ENCODE data around the gene WAPL.

The WAPL gene

DNA sequence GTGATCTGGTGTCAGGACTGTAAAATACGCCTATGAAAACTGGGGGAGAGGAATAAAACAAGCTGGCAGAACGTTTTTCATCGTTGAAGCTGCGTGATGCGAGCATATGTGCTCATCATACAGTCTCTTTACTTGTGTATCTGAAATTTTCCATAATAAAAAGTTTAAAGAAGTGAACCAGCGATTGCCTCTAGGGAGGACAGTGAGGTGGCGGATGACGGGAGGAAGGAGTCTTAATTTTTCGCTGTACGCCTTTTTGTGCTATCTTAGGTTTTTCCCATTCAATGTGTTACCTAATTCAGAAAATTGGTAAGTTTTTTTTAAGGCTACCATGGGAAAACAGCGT lies 891 bp upstream of the WAPL start:
- peak; percentile 19 for DNase-seq (ENCODE audit: low spot score)

DNA sequence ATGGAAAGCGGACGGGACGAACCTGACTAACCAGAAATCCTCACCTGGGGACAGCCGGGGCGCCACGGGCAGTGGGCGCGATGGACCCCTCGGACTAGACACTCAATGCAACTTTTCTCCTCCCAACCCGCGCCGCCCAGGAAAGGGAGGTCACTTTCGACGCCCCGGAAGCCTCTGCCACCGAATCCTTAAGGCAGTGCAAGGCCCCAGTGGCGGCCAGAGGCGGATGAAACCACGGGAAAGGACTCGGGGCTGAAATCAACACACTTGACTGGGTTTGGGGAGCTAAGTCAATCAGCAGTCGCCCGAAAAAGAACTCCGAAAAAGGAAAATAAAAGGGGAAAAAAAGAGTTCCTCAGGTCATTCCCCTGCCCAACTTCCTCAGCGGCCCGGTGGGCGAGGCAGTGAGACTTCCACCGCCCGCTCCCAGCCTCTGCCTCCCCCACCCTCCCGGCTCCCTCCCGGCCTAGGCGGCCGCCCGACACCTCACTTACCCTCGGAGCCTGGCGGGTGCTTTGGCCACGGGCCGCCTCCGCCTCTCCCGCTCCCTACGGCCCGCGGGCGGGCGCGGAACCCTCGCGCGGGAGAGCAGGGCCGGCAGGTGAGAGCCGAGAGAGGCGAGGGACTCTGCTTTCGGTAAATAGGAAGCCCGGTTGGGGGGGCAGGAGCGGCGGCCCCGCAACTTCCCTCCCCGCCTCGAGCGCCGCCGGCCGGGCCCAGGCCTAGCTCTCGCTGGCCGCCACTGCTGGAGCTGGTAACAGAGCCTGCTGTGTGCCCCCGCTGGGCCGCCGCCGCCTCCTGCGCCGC lies 518 bp downstream of the WAPL start:
- peak; percentile 16 for DNase-seq (ENCODE audit: low spot score)

DNA sequence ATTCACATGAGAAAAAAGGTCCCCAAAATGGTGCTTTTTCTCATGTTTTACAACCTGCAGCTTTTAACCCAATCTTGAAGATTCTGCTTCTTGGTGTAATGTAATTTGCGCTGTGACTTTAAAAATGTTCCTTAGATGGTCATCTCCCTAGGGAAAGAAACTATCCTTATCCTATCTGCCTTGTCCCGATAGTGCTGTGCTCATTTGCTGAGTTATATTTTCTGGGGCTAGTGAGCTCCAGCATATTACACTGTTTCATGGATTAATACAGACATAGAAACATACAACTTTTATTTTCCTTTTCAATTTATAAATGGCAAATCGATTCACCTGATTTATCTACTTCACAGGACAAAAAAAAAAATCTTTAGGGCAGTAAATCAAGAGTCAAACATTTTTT lies 2.8 kb downstream of the WAPL start:
- DNase-seq (ENCODE audit: low spot score): no peak

DNA sequence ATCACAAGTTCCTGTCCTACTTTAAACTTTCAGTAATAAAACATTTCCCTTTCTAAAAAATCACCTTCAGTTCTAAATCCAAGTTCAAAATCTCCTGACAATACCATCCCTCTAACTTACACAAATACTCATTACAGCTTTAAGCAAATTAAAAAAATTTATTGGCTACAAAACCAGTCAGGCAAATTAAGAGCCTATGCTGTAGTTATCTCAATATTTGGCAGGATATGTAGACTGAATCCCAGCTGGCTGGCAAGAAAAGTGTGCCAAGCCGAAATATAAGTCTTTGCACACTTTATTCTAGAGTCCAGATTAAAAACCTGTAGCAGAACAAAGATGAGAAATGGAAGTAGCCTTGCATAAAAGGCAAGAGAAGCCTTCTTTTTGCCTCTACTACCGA lies 9.5 kb downstream of the WAPL start:
- no peak for DNase-seq (ENCODE audit: low spot score)

DNA sequence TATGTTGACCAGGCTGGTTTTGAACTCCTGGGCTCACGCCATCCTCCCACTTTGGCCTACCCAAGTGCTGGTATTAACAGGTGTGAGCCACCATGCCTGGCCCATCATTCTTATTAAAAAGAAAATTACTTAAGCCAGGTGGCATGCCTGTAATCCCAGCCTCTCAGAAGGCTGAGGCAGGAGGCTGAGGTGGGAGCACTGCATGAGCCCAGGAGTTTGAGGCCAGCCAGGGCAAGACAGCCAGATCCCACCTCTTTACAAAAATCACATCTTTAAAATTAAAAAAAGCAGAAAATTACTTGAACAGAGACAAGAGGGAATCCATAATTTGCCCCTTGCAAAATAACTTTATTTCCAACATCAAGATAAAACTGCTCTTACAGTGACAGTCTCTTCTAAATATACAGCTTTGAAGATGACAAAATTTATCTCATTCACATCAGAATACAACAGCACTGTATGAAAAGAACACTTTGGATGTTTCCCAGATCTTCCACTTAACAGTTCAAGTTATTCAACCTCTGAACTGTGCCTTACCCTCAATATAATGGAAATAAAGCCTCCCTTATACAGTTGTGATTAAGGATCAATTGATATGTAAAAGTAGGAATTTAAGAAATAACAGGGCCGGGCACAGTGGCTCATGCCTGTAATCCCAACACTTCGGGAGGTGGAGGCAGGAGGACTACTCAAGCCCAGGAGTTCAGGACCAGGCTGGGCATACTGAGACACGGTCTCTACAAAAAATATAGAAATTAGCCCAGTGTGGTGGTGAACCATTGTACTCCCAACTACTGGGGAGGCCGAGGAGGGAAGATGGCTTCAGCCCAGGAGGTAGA lies 10.3 kb downstream of the WAPL start:
- DNase-seq (ENCODE audit: low spot score): no peak

DNA sequence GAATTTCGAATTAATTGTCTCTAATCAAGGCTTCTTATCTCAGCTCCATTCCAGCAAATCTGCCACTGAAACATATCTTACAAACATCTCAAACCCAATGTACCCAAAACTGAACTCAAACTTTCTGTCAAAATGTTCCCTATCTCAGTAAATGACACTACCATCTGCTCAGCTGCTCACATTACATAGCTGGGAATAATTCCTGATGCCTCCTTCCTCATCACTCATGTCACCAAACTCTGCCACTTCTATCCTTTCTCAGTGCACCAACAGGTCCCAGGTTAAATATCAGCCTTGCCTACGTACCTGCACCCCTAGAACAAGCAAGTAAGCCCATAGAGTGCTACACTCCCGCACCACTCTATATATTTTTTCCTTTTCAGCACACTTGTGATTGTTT lies 12.4 kb downstream of the WAPL start:
- no peak for DNase-seq (ENCODE audit: low spot score)

DNA sequence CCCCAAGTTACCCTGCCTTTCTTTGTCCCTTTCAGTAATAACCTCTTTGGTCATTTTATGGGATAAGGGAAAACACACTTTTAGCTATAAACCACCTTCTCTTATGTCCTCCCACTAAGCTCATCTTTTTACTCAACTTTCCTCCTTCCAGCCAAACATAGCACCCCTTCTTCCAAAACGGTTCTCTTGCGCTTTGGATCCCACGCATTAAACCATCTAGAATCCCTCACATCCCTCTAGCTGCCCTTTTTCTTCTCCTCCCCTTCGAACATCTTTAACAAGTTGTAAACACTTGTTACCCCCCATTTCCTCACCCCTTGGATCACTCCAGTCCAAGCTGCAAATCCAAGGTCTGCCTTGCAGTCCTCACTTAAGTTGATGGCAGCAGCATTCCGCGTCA lies 13.4 kb downstream of the WAPL start:
- DNase-seq (ENCODE audit: low spot score): no peak

DNA sequence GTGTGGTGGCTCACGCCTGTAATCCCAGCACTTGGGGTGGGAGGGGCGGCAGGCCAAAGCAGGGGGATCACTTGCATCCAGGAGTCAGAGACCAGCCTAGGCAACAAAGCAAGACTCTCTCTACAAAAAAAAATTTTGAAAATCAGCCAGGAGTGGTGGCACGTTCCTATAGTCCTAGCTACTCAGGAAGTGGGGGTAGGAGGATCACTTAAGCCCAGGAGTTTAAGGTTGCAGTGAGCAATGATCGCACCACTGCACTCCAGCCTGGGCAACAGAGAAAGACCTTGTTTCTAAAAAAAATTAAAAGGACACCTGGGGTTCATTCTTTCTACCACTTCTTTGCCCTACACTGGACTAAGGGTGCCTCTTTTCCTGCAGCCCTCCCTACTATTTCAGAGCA lies 15.1 kb downstream of the WAPL start:
- no peak for DNase-seq (ENCODE audit: low spot score)

DNA sequence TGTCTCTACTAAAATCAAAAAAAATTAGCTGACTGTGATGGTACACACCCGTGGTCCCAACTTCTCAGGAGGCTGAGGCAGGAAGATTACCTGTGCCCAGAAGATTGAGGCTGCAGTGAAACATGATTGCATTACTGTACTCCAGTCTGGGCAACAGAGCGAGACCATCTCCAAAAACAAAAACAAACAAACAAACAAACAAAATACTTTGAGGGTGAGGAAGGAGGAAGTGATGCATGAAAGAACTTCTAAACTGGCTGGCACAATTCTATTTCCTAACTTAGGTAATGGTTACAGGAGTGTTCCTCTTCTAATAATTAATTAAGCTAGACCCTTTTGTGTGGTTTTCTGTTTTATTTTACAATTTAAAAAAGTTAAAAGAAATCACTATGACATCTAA lies 15.5 kb downstream of the WAPL start:
- DNase-seq (ENCODE audit: low spot score): no peak

DNA sequence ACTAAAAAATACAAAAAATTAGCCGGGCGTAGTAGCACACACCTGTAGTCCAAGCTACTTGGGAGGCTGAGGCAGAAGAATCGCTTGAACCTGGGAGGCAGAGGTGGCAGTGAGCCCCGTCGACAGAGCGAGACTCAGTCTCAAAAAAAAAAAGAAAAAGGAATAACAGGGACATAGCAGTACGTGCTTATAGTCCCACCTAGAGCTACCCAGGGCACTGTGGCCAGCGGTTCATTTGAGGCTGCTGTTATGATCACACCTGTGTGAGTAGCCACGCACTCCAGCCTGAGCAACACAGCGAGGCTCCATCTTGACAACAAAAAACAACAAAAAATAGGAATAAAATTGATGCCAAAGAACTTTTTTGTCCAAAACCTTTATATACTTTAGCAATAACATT lies 17.1 kb downstream of the WAPL start:
- no peak for DNase-seq (ENCODE audit: low spot score)

DNA sequence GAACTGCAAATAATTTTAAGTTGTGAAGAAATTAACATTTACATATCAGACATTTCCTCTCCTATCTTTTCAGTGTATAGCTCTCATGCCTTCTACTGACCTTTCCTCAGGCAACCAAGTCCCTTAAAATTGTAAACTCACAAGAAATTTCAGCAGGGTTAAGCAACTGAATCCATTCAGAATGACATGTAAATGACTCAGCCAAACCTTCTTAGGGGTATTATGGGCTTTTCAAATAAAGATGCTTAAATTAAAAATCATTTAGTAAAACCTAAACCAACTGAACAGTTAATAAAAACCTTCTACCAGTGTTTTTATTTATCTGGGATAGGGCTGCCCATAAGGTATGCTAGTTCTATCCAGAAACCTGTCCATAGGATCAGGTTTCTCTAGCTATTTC lies 20.7 kb downstream of the WAPL start:
- no peak for DNase-seq (ENCODE audit: low spot score)

DNA sequence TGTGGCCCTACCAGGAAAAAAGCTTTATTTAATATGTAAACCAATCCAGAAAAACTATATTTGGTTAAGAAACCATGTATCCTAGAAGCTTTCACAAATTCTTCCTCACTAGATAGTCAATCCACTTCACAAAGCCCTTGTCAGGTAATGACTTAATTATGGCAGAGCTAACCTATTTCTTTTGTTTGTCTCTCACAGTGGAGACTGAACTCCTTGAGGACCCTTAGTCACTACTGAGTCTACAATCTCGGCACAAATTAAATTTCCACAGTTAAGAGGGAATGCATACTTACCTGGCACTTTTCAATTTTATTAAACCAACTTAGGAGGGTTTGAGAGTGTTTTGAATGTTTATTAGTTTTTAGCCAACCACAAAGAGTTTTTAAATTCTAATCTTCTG lies 23.0 kb downstream of the WAPL start:
- DNase-seq (ENCODE audit: low spot score): no peak

DNA sequence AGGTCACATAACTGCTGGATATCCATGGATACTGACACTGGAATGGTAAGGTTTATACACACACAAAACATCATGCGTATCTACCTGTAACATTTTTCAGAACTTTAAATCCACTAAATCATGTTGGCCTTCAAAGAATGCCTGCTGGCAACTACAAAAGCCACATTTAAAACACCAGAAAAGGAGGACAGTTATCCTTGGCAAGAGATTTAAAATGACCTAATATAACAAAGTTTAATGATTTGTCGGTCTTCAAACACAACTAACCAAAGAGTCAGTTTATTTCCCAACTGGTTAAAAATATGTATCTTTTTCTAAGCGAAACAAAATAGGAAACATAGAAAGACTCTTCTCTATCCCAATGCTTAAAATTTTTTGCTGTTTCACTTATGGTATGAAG lies 24.0 kb downstream of the WAPL start:
- no peak for DNase-seq (ENCODE audit: low spot score)

DNA sequence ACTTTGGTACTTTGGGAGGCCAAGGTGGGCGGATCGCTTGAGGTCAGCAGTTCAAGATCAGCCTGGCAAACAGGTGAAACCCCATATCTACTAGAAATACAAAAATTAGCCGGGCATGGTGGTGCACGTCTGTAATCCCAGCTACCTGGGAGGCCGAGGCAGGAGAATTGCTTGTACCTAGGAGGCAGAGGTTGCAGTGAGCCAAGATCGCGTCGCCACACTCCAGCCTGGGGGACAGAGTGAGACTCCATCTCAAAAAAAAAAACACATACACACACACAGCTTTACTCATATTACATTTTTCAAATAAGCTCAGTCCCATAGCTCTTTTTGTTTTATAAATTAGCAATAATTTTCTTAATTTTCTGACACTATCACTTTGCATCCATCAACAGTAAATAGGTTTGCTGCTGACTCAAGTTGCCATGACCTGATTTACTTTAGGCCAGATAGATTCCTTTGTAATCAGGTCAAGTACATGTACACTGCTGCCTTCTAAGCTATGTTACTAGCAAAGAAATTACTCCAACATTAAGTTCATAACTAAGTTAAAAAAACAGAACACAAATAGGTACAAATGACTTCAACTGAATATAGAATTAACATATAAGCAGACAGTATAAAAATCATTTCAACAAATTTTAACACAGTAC lies 31.5 kb downstream of the WAPL start:
- DNase-seq (ENCODE audit: low spot score): no peak

DNA sequence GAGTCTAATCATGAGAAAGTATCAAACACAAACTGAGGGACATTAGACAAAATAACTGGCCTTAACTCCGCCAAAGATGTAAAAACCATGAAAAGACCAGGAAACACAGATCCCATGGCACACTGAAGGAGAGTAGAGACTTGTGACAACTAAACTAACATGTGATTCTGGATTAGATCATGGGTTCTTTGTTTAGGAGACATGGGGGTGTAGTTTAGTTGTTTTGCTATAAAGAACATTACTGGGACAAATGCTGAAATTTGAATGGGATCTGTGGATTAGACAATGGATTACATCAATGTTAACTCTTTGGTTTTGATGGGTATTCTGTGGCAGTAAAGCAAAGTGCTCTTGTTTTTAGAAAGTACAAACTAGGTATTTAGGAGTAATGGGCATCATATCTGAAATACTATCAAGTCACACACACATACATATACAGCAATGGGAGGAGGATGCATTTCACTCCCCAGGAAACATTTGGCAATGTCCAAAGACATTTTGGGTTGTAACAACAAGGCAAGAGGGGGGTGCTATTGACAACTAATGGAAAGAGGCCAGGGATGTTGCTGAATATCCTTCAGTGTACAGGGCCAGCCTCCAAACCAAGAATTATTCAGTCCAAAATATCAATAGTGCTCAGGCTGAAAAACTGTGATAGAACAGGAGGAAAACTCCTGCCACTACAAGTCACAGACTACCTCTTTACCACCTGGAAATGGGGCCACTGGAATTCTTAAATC lies 32.4 kb downstream of the WAPL start:
- DNase-seq (ENCODE audit: low spot score): peak; percentile 79

DNA sequence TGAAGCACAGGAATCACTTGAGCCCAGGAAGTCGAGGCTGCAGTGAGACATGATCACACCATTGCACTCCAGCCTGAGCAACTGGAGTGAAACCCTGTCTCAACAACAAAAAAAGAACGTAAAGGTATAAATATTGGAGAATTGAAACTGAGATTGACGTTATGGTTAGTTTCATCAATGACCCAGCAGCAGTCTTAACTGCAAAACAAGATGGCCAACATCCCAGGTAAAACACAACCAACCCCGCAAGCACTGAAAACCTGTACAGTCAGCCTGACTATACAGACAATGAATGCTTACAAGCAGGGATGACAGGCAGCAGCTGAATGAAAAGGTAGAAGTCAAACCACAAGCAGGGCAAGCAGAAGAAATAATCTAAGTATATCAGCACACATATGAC lies 34.7 kb downstream of the WAPL start:
- DNase-seq (ENCODE audit: low spot score): no peak

DNA sequence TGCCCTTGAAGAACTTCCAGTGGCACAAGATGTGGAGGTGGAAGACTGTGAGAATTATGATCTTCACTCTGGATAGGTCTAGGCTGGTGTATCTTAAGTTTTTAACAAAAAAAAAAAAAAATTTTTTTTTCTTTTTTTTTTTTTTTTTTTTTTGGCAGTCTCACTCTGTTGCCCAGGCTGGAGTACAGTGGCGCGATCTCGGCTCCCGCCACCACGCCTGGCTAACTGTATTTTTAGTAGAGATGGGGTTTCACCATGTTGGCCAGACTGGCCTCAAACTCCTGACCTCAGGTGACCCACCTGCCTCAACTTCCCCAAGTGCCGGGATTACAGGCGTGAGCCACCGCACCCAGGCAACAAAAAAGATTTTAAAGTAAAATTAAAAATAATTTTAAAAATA lies 37.9 kb downstream of the WAPL start:
- DNase-seq (ENCODE audit: low spot score): no peak

DNA sequence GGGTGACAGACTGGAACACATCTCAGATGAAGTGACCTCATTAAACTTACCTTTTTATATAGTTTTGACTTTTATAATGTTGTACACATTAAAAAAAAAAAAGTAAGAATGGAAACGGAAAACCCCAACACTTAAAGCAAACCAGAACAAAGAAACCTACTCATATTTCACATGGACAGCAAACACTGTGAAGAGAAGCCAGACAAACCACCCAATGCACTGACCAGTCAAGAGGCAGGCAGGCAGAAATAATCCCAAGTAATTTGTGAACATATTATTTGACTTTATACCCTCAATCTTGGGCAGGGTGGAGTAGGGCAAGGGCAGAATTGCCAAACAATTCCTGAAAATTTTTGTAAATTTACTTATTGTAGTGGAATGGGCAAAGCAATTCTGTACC lies 39.8 kb downstream of the WAPL start:
- no peak for DNase-seq (ENCODE audit: low spot score)

DNA sequence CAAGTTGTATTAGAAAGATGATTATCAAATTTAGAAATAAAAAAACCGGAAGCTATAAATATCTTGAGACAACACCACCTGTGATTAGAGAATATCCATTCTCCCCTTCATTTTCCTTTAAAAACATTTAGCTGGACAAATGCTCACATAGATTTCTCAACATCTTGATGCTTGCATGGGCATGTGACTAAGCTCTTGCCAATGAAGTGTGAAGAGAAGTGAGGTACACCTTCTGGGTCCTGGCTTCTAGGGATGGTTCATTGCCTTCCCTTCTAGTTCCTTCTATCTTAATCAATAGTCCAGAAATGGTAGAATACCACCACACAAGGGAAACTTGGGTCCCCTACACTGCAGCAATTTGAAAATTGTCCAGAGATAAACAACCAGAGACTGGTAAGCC lies 41.0 kb downstream of the WAPL start:
- no peak for DNase-seq (ENCODE audit: low spot score)

DNA sequence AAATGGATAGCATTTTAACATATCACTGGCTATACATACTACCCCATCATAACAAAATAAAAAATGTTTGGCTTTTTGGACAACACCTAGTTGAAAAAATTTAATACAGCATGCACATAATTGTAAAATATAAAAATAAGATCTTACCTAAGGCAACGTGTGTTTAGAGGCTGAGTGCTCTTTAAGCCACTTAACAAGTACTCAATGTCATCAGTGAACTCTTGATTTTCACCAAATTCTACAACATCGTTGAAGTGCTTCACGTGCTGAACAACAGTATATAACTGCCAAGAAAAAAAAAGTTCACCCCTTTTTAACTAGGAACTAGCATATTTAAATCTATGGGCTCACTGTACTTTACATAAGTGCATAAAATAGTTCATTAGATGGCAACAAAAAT lies 49.5 kb downstream of the WAPL start:
- no peak for DNase-seq (ENCODE audit: low spot score)

DNA sequence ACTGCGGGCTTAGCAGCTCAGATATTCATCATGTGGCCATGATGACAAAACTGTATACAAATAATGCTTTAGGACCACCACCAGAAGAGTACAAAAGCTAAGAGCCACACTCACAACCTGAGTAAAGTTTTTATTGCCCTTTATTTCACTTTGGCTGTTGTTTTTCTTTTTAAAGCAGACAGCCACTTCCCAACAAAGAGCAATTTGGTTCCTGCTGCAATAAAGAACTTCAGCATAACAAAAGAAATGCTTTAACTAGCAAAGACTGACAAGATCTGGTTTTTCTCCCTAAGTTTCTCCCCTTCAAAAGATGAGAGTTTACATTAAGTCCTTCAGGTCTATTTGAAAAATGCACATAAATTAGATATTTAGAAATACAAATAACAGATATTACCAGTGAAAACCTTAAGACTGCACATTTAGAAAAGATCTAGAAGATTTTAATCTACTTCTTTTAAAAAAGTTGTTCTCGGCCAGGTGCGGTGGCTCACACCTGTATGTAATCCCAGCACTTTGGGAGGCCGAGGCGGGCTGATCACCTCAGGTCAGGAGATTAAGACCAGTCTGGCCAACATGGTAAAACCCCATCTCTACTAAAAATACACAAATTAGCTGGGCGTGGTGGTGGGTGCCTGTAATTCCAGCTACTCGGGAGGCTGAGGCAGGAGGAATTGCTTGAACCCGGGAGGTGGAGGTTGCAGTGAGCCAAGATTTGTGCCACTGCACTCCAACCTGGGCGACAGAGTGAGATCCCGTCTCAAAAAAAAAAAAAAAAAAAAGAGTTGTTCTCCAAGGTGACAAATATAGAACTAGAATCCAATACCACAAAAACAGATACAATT lies 59.4 kb downstream of the WAPL start:
- no peak for DNase-seq (ENCODE audit: low spot score)

DNA sequence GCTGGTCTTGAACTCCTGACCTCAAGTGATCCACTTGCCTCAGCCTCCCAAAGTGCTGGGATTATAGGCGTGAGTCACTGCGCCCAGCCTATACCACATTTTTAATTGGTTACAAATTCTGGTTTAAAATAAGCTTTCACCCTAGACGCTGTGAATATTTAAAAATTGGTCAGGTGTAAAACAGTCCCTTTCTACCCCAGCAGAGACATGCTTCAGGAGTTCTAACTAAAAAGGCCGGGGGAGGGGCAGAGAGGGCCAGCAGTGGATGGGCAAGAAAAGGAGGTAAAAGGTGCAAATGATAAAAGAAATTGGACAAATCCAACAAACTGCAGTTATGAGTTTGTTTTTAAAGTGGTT lies 70.0 kb downstream of the WAPL start:
- no peak for DNase-seq (ENCODE audit: low spot score)
